GM12891 (cell line): Measurements from ENCODE around the gene LGI1.

Experiments
- POLR2A ChIP-seq: IDR thresholded peaks from 2 replicates; pipeline ENCODE4 v1.6.1; 2011; ENCODE audit warnings: low read depth, low read length, control low read depth
- POLR2AphosphoS5 ChIP-seq: IDR thresholded peaks from 2 replicates; pipeline ENCODE4 v1.6.1; 2011; ENCODE audit warnings: low read depth, low read length, control low read depth
- SPI1 ChIP-seq: IDR thresholded peaks from 2 replicates; pipeline ENCODE4 v1.6.1; 2011; ENCODE audit warnings: low read depth, low read length, control low read depth
- TAF1 ChIP-seq: IDR thresholded peaks from 2 replicates; pipeline ENCODE4 v1.6.1; 2011; ENCODE audit warnings: low read depth, low read length, control low read depth

GRCh38 chr10:93821051-93821772 is 63.5 kb downstream of the LGI1 start:
- TF ChIP-seq POLR2A (no peak), POLR2AphosphoS5 (no peak), TAF1 (no peak), SPI1 (no peak)
